Activated CD4-positive, alpha-beta T cell treated with anti-CD3 and anti-CD28 coated beads, Interleukin-2, amount 50 U/mL, for 48 hours (primary cell): ENCODE results near the gene SLC25A47.
A peak's percentile ranks its signal among the peaks of the same experiment; 100 is the strongest.
"Not testable (repeated sequence)": the region's sequence is repeated elsewhere in the genome, so short reads cannot be mapped to it uniquely, and the experiment has no call there.

Experiments used
- DNase-seq, 2 experiments: peaks; one replicate each; pipeline ENCODE4 v3.0.0-alpha.2; 2020

The SLC25A47 gene

GRCh38 chr14:100290607-100291304 lies 32.4 kb upstream of the SLC25A47 start:
- DNase-seq: no peak

- DNase-seq: no peak
Measured at GRCh38 chr14:100291305-100292075, 31.6 kb upstream of the SLC25A47 start.

- no peak for DNase-seq
Measured at GRCh38 chr14:100292301-100292775, 30.8 kb upstream of the SLC25A47 start.

- DNase-seq: no peak
Measured at GRCh38 chr14:100292776-100293461, 30.2 kb upstream of the SLC25A47 start.

GRCh38 chr14:100293497-100294212 lies 29.5 kb upstream of the SLC25A47 start:
- no peak for DNase-seq

- DNase-seq: no peak
Measured at GRCh38 chr14:100294213-100294962, 28.8 kb upstream of the SLC25A47 start.

GRCh38 chr14:100294963-100295330 lies 28.2 kb upstream of the SLC25A47 start:
- DNase-seq: no peak

- no peak for DNase-seq
Measured at GRCh38 chr14:100295376-100296105, 27.6 kb upstream of the SLC25A47 start.

GRCh38 chr14:100296106-100296651 lies 27.0 kb upstream of the SLC25A47 start:
- no peak for DNase-seq

GRCh38 chr14:100296729-100297128 lies 26.4 kb upstream of the SLC25A47 start:
- DNase-seq: not testable (repeated sequence)

GRCh38 chr14:100297320-100298300 lies 25.5 kb upstream of the SLC25A47 start:
- DNase-seq: no peak

GRCh38 chr14:100298551-100299237 lies 24.4 kb upstream of the SLC25A47 start:
- DNase-seq: no peak

GRCh38 chr14:100299238-100299560 lies 23.9 kb upstream of the SLC25A47 start:
- DNase-seq: no peak

- DNase-seq: no peak
Measured at GRCh38 chr14:100302616-100303015, 20.5 kb upstream of the SLC25A47 start.

- no peak for DNase-seq
Measured at GRCh38 chr14:100303179-100303578, 20.0 kb upstream of the SLC25A47 start.

GRCh38 chr14:100303925-100304324 lies 19.2 kb upstream of the SLC25A47 start:
- no peak for DNase-seq

GRCh38 chr14:100304825-100305323 lies 18.3 kb upstream of the SLC25A47 start:
- no peak for DNase-seq

- DNase-seq: peak; percentile 21 to 28
Measured at GRCh38 chr14:100305324-100306100, 17.6 kb upstream of the SLC25A47 start.
